SK-N-SH treated with all-trans-retinoic acid at 6 μM for 48 hours (cell line): ENCODE data around the gene LHFPL3.

Experiments used
- ATAC-seq: fragments of 200-7000 bp; cut with Tn5 transposase; 3 replicates; pipeline ENCODE4 v1.9.1; 2020; ENCODE audit warnings: mild to moderate bottlenecking, moderate library complexity
- ARNTL ChIP-seq: fragments of 450-650 bp; formaldehyde crosslinking; IDR thresholded peaks from 2 replicates; pipeline ENCODE4 v1.5.0; 2020; ENCODE audit warnings: low read depth, mild to moderate bottlenecking, moderate library complexity, borderline replicate concordance
- BACH2 ChIP-seq: fragments of 250-450 bp; sonication (Bioruptor Pico); IDR thresholded peaks from 2 replicates; pipeline ENCODE4 v1.9.0; 2021; ENCODE audit warnings: mild to moderate bottlenecking, borderline replicate concordance
- ESRRG ChIP-seq: fragments of 250-450 bp; sonication (Bioruptor Pico); IDR thresholded peaks from 2 replicates; pipeline ENCODE4 v1.6.1; 2021; ENCODE audit warnings: mild to moderate bottlenecking
- GLIS3 ChIP-seq: fragments of 250-450 bp; sonication (Bioruptor Pico); IDR thresholded peaks from 2 replicates; pipeline ENCODE4 v1.5.0; 2020; ENCODE audit warnings: mild to moderate bottlenecking, moderate library complexity
- ISL1 ChIP-seq: fragments of 250-450 bp; sonication (Bioruptor Pico); IDR thresholded peaks from 2 replicates; pipeline ENCODE4 v2.1.2; 2022; ENCODE audit warnings: mild to moderate bottlenecking, moderate library complexity
- OSR1 ChIP-seq: fragments of 250-450 bp; sonication (Bioruptor Pico); IDR thresholded peaks from 2 replicates; pipeline ENCODE4 v1.8.0; 2022; ENCODE audit warnings: moderate library complexity, mild to moderate bottlenecking, inconsistent platforms
- RARB ChIP-seq: fragments of 250-450 bp; sonication (Bioruptor Pico); IDR thresholded peaks from 2 replicates; pipeline ENCODE4 v1.8.0; 2021; ENCODE audit warnings: mild to moderate bottlenecking, moderate library complexity
- SNAI2 ChIP-seq: fragments of 250-450 bp; sonication (Bioruptor Pico); IDR thresholded peaks from 2 replicates; pipeline ENCODE4 v1.5.0; 2020; ENCODE audit warnings: mild to moderate bottlenecking, moderate library complexity
- TCF4 ChIP-seq: fragments of 250-450 bp; sonication (Bioruptor Pico); IDR thresholded peaks from 2 replicates; pipeline ENCODE4 v1.8.0; 2021; ENCODE audit warnings: mild to moderate bottlenecking, moderate library complexity, borderline replicate concordance
- TOX ChIP-seq: fragments of 250-450 bp; sonication (Bioruptor Pico); IDR thresholded peaks from 2 replicates; pipeline ENCODE4 v1.8.0; 2021; ENCODE audit warnings: mild to moderate bottlenecking, moderate library complexity, borderline replicate concordance
- ZC3H10 ChIP-seq: fragments of 250-450 bp; sonication (Bioruptor Pico); IDR thresholded peaks from 2 replicates; pipeline ENCODE4 v1.5.1; 2021; ENCODE audit warnings: mild to moderate bottlenecking, moderate library complexity
- ZFP3 ChIP-seq: fragments of 250-450 bp; sonication (Bioruptor Pico); IDR thresholded peaks from 2 replicates; pipeline ENCODE4 v1.5.0; 2020; ENCODE audit warnings: mild to moderate bottlenecking, moderate library complexity
- ZFP30 ChIP-seq: fragments of 450-650 bp; formaldehyde crosslinking; IDR thresholded peaks from 2 replicates; pipeline ENCODE4 v1.5.0; 2022; ENCODE audit warnings: mild to moderate bottlenecking, moderate library complexity
- ZNF565 ChIP-seq: fragments of 450-650 bp; formaldehyde crosslinking; conservative IDR thresholded peaks from 2 replicates; pipeline ENCODE4 v1.5.0; 2020; ENCODE audit warnings: low read depth, mild to moderate bottlenecking, moderate library complexity
- ZNF70 ChIP-seq: fragments of 450-650 bp; formaldehyde crosslinking; IDR thresholded peaks from 2 replicates; pipeline ENCODE4 v1.5.0; 2020; ENCODE audit warnings: mild to moderate bottlenecking, moderate library complexity
- ZNF8 ChIP-seq: fragments of 450-650 bp; formaldehyde crosslinking; IDR thresholded peaks from 2 replicates; pipeline ENCODE4 v1.5.0; 2020; ENCODE audit warnings: mild to moderate bottlenecking, moderate library complexity
- TF ChIP-seq, protein P1 (sequence below): fragments of 250-450 bp; sonication (Bioruptor Pico); IDR thresholded peaks from 2 replicates; pipeline ENCODE4 v1.5.1; 2021; ENCODE audit warnings: mild to moderate bottlenecking, moderate library complexity
- TF ChIP-seq, protein P2 (sequence below): fragments of 250-450 bp; sonication (Bioruptor Pico); IDR thresholded peaks from 2 replicates; pipeline ENCODE4 v1.5.1; 2020; ENCODE audit warnings: low read depth, mild to moderate bottlenecking, moderate library complexity
- TF ChIP-seq, protein P3 (sequence below): fragments of 250-450 bp; sonication (Bioruptor Pico); IDR thresholded peaks from 2 replicates; pipeline ENCODE4 v1.8.0; 2021; ENCODE audit warnings: low read depth, mild to moderate bottlenecking, moderate library complexity, borderline replicate concordance
- TF ChIP-seq, protein P4 (sequence below): fragments of 250-450 bp; sonication (Bioruptor Pico); IDR thresholded peaks from 2 replicates; pipeline ENCODE4 v1.8.0; 2020; ENCODE audit warnings: mild to moderate bottlenecking, moderate library complexity, borderline replicate concordance
- TF ChIP-seq, protein P5 (sequence below): fragments of 250-450 bp; sonication (Bioruptor Pico); IDR thresholded peaks from 2 replicates; pipeline ENCODE4 v1.5.0; 2020; ENCODE audit warnings: mild to moderate bottlenecking, moderate library complexity

The LHFPL3 gene

DNA sequence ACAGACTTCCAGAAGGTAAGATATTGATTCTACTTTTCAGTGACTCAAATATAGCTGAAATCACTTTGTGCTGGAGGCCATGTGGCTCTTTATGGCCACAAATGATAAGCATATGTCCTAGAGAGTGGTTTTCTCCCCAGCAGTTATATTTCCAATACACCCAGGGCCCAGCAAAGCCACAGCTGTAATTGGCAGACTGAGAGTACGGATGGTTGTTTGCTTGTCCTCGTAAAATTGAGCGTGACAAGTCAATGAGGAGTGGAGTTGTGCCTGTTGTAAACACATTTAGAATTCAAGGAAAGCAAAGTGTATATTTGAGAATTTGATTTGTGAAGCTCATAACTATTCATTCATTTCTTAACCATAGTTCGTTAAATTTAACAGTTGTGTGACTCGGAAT is 201.8 kb downstream of the LHFPL3 start:
- no peak for ATAC-seq
- TF ChIP-seq, protein P1, sequence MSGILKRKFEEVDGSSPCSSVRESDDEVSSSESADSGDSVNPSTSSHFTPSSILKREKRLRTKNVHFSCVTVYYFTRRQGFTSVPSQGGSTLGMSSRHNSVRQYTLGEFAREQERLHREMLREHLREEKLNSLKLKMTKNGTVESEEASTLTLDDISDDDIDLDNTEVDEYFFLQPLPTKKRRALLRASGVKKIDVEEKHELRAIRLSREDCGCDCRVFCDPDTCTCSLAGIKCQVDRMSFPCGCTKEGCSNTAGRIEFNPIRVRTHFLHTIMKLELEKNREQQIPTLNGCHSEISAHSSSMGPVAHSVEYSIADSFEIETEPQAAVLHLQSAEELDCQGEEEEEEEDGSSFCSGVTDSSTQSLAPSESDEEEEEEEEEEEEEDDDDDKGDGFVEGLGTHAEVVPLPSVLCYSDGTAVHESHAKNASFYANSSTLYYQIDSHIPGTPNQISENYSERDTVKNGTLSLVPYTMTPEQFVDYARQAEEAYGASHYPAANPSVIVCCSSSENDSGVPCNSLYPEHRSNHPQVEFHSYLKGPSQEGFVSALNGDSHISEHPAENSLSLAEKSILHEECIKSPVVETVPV (CRISPR knock-in tag) = no peak
- no peak for TF ChIP-seq ESRRG
- TF ChIP-seq ZNF565 = no peak
- no peak for TF ChIP-seq ZNF70 (CRISPR knock-in tag)
- no peak for TF ChIP-seq TOX (CRISPR knock-in tag)
- TF ChIP-seq, protein P2, sequence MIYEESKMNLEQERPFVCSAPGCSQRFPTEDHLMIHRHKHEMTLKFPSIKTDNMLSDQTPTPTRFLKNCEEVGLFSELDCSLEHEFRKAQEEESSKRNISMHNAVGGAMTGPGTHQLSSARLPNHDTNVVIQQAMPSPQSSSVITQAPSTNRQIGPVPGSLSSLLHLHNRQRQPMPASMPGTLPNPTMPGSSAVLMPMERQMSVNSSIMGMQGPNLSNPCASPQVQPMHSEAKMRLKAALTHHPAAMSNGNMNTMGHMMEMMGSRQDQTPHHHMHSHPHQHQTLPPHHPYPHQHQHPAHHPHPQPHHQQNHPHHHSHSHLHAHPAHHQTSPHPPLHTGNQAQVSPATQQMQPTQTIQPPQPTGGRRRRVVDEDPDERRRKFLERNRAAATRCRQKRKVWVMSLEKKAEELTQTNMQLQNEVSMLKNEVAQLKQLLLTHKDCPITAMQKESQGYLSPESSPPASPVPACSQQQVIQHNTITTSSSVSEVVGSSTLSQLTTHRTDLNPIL = no peak
- no peak for TF ChIP-seq GLIS3
- TF ChIP-seq ZNF8 (CRISPR knock-in tag) = no peak
- TF ChIP-seq, protein P3, sequence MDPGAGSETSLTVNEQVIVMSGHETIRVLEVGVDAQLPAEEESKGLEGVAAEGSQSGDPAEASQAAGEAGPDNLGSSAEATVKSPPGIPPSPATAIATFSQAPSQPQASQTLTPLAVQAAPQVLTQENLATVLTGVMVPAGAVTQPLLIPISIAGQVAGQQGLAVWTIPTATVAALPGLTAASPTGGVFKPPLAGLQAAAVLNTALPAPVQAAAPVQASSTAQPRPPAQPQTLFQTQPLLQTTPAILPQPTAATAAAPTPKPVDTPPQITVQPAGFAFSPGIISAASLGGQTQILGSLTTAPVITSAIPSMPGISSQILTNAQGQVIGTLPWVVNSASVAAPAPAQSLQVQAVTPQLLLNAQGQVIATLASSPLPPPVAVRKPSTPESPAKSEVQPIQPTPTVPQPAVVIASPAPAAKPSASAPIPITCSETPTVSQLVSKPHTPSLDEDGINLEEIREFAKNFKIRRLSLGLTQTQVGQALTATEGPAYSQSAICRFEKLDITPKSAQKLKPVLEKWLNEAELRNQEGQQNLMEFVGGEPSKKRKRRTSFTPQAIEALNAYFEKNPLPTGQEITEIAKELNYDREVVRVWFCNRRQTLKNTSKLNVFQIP = no peak
- TF ChIP-seq, all 23 proteins: peak for 0

DNA sequence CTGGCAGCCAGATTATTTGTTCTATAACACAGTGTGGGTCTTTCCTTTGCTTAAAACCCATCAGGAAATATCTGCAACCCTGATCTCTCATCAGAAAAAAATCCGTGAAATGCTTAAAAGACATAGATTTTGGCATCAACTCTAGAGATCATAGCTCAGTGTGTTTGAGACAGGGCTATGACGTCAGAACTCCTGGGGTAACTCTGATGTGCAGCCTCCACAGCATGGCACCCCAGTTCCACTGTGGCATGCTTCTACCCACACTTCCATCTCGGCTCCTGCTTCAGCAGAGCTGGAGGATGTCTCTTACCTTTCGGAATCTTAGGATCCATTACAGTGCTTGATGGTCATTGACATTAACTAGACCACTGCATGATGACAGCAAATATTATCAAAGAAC is 205.7 kb downstream of the LHFPL3 start:
- no peak for ATAC-seq
- TF ChIP-seq TCF4 (CRISPR knock-in tag) (no peak), ZNF565 (no peak), GLIS3 (no peak), SNAI2 (CRISPR knock-in tag) (no peak), RARB (CRISPR knock-in tag) (no peak), ZFP30 (CRISPR knock-in tag) (no peak), ZC3H10 (CRISPR knock-in tag) (no peak), ARNTL (CRISPR knock-in tag) (no peak), ZNF70 (CRISPR knock-in tag) (no peak), ISL1 (CRISPR knock-in tag) (no peak), ZNF8 (CRISPR knock-in tag) (no peak), OSR1 (CRISPR knock-in tag) (no peak), ZFP3 (CRISPR knock-in tag) (no peak), BACH2 (CRISPR knock-in tag) (no peak)
- TF ChIP-seq, protein P4, sequence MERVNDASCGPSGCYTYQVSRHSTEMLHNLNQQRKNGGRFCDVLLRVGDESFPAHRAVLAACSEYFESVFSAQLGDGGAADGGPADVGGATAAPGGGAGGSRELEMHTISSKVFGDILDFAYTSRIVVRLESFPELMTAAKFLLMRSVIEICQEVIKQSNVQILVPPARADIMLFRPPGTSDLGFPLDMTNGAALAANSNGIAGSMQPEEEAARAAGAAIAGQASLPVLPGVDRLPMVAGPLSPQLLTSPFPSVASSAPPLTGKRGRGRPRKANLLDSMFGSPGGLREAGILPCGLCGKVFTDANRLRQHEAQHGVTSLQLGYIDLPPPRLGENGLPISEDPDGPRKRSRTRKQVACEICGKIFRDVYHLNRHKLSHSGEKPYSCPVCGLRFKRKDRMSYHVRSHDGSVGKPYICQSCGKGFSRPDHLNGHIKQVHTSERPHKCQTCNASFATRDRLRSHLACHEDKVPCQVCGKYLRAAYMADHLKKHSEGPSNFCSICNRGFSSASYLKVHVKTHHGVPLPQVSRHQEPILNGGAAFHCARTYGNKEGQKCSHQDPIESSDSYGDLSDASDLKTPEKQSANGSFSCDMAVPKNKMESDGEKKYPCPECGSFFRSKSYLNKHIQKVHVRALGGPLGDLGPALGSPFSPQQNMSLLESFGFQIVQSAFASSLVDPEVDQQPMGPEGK (CRISPR knock-in tag) = no peak
- TF ChIP-seq, protein P5, sequence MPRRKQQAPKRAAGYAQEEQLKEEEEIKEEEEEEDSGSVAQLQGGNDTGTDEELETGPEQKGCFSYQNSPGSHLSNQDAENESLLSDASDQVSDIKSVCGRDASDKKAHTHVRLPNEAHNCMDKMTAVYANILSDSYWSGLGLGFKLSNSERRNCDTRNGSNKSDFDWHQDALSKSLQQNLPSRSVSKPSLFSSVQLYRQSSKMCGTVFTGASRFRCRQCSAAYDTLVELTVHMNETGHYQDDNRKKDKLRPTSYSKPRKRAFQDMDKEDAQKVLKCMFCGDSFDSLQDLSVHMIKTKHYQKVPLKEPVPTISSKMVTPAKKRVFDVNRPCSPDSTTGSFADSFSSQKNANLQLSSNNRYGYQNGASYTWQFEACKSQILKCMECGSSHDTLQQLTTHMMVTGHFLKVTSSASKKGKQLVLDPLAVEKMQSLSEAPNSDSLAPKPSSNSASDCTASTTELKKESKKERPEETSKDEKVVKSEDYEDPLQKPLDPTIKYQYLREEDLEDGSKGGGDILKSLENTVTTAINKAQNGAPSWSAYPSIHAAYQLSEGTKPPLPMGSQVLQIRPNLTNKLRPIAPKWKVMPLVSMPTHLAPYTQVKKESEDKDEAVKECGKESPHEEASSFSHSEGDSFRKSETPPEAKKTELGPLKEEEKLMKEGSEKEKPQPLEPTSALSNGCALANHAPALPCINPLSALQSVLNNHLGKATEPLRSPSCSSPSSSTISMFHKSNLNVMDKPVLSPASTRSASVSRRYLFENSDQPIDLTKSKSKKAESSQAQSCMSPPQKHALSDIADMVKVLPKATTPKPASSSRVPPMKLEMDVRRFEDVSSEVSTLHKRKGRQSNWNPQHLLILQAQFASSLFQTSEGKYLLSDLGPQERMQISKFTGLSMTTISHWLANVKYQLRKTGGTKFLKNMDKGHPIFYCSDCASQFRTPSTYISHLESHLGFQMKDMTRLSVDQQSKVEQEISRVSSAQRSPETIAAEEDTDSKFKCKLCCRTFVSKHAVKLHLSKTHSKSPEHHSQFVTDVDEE (CRISPR knock-in tag) = no peak
- TF ChIP-seq, protein P1 (CRISPR knock-in tag) = no peak
- TF ChIP-seq, protein P3 = no peak
